ENCODE measurements around the gene AOPEP.
"Not testable (repeated sequence)": the region's sequence is repeated elsewhere in the genome, so short reads cannot be mapped to it uniquely, and the experiment has no call there.

The AOPEP gene

GRCh38 chr9:95005278-95006143, 279.0 kb downstream of the AOPEP start:
- no peak for DNase-seq

- no peak for DNase-seq
These were observed 280.8 kb downstream of the AOPEP start for GRCh38 chr9:95007226-95007869.

DNA sequence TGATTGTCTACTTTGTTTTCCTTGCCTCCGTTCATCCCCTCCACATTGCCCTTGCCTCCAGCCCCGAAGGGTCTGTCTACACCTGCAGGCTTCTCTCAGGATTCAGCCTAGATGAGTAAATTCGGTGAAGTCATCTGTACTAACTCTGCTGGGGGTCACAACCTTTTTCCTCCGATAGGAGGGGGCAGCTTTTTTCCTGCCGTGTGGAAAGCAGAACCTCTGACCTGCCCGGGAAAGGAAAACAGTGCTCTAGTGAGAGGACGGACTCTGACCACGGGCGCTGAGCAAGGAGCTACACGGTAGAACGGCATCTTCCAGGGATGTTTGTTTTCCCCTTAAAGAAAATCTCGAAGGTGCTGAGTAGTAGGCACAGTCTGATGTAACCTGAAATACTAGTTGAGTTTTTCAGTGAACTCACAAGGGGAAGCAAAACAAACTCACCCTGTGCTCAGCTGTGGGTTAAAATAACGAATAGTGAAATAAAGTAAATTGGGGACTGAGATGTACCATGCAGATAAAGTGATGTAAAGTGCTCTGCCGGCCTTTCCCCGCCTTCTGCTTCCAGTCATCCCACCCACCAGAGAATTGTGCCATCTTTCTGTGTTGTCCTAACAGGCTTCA, 281.8 kb downstream of the AOPEP start:
- DNase-seq, result no peak

DNA sequence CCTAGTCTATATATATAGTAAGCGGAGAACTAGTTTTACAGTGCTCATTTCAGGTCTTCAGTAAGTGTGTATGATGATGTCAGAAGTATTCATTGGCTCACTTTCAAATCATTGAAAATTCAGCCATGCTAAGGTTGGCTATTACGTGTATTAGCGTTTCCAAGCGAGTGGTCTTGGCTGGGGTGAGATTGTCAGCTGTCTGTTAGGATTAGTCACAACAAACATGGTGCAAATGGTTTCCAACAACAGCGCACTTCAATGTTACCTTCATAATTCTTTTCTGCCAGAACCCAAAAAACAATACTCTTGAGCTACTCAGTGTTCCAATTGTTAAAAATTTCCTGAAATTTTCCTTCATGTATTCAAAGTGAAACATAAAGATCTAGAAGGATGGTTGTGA, 283.0 kb downstream of the AOPEP start:
- no peak for DNase-seq

DNA sequence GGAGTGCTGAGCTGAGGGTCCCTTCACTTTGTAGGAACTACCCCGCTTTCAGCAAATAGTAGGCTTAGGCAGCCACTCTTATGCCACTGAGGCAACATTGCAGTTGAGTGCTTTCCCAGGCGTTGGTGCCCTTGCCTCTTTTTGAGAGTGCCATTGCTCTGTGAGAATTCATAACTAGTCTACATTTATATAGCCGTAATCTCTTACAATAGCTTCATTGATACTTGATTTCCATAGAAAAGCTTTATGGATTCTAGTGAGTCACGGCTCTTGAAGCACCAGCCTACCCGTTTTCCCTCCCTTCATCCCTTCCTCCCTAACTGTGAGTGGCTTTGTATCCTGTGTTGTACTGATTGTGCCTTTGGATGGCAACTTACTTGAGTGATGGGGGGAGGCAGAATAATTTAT, 283.9 kb downstream of the AOPEP start:
- no peak for DNase-seq

- DNase-seq, result no peak
These were observed 285.7 kb downstream of the AOPEP start for GRCh38 chr9:95012035-95012708.

- DNase-seq, result no peak
These were observed 286.4 kb downstream of the AOPEP start for GRCh38 chr9:95012902-95013301.

GRCh38 chr9:95014917-95015316, 288.4 kb downstream of the AOPEP start:
- DNase-seq, result no peak

DNA sequence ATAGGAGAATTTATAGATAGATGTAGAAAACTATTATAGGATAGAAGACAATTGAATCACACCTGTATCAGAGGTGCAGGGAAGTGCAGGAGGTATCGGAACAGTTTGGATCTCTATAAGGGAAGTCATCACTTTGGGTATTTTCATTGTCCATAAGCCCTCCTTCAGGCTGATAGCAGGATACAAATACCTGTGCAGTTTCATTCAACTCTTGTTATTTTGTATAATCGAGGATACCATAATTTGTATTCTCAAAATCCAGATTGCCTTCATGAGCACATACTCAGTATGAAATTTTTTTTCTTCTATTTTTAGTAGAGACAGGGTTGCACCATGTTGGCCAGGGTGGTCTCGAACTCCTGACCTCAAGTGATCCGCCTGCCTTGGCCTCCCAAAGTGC, 289.1 kb downstream of the AOPEP start:
- no peak for DNase-seq

- no peak for DNase-seq
These were observed 290.6 kb downstream of the AOPEP start for GRCh38 chr9:95017062-95017461.

DNA sequence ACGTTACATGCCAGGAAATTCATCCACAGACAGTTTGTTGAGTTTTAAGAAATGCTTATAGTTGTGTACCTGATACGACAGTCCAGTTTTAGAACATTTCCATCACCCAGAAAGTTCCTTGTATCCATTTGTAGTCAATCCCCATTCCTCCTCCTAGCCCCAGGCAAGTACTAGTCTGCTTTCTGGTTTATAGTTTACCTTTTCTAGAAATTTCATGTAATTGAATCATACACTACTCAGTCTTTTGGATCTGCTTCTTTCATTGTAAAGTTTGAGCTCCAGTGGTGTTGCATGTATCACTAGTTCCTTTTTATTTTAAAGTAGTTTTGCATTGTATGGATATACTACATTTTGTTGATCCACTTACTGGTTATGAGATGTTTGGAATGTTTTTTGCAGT, 291.2 kb downstream of the AOPEP start:
- DNase-seq, result no peak

DNA sequence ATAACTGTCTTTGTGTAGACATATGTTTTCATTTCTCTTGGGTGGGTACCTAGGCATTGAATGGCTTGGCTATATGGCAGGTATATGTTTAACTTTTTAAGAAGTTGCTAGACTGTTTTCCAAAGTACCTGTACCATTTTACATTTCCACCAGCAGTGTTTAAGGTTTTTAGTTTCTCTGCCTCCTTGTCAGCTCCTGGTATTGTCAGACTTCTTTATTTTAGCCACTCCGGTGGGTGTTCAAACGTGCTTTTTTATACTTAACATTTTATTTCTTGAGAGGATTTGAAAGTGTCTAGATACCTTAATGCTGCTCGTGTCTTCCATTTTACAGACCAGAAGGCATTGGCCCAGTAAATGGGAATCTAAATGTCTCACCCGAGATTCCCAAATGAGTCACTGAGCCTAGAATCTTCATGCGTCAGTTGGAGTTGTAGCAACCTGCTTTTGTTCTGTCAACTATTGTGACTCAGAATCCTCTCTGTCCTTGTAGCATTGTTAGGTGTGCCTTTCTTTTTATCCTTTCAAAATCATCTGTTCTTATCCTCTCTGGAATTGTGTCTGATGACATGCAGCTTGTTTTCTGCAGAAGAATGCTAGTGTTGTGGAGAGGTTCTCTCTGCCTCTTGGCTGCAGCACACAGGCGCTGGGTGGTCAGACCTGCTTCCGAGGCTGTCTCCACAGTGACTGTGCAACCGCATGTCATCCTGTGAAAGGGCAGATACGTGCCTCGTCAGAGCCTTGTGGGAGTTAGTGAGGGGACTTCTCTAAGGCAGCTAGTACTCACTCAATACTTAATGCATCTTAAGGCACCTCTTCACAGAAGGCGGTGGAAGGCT, 291.8 kb downstream of the AOPEP start:
- no peak for DNase-seq

- not testable (repeated sequence) for DNase-seq
These were observed 294.1 kb downstream of the AOPEP start for GRCh38 chr9:95020644-95021043.

- DNase-seq, result no peak
These were observed 294.8 kb downstream of the AOPEP start for GRCh38 chr9:95021166-95021886.

- DNase-seq, result no peak
These were observed 296.2 kb downstream of the AOPEP start for GRCh38 chr9:95022657-95023056.

GRCh38 chr9:95023217-95024003, 296.9 kb downstream of the AOPEP start:
- DNase-seq, result no peak

DNA sequence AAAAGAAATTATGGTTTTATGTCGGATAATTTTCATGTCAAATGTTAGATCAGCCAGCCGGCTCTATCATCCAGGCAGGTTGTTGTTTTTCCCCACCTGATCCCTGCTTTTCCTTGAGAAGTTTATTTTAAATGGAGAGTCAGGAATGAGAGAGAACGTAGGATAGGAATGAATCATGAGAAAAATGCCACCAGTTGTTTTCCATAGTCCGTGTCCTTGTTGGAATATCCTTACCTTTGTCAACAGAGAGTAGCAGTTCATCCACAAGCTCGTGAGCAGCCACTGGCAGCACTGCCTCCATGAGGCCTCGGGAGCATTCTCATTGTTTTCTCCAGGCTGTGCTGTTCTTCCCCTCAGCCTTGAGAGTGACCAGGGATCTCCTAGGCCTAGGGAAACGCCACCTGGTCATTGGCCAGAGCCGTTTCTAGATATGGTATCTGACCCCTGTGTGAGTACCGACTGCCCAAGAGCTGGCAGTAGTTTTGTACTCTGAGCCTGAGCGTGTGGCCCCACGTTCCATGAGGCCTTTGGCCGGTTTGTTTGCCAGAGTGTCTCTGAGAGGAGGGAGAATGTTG, 297.7 kb downstream of the AOPEP start:
- no peak for DNase-seq

GRCh38 chr9:95025213-95026147, 299.0 kb downstream of the AOPEP start:
- no peak for DNase-seq

DNA sequence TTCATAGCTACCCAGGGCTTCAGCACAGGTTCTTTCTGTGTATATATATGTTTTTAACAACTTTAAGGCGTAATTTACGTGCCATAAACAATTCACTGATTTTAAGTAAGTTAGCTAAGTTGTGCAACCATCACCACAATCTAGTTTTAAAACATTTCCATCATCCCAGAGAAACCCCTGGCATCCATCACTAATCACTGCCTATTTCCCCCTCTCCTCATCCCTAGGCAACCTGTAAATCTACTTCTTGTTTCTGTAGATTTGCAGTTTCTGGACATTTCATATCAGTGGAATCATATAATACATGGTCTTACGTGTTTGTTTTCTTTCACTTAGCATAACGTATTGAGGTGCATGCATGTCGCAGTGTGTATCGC, 299.6 kb downstream of the AOPEP start:
- no peak for DNase-seq
